Measurements from ENCODE around the gene DNAH1. TPM values are rescaled to one million over a fixed set of nuclear protein-coding genes. Genes with fewer than 3 reads are reported as not detected.

DNAH1 gene
- total RNA-seq, 1 experiment from 2014 or later, result 8.3 TPM

DNA sequence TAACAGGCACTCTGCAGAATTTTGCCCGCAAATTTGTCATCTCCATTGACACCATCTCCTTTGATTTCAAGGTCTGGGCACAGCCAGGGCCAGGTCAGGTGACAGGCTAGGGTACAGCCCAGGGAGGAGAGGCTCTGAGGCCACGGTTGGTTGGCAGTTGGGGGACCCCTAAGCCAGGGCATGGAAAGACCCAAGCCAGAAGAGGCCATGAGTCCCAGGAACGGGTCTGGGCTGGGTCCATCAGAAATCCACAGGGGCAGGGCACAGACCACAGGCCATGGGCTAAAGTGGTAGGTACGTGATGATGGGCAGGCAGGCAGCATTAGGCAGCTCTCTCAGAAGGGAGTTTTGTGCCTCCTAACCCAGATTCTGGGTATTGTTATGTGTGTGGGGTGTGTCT, 83.0 kb downstream of the DNAH1 start:
- no peaks in the 10 kb centered on the region for H3K9me3 ChIP-seq (ENCODE audit: low read length)
- no peaks in the 10 kb centered on the region for H3K4me1 ChIP-seq (ENCODE audit: low read length)
- no peaks in the 10 kb centered on the region for H3K79me2 ChIP-seq (ENCODE audit: low read length)
- H3K4me2 ChIP-seq (ENCODE audit: low read depth, low read length, poor library complexity, severe bottlenecking), result no peak overlapping the region
- no peak overlapping the region for H3K27ac ChIP-seq (ENCODE audit: low read length)
- no peaks in the 10 kb centered on the region for H3K27me3 ChIP-seq (ENCODE audit: low read length)
- H3K9me2 ChIP-seq (replicated peaks; ENCODE audit: insufficient read depth, low read length), result no peaks in the 10 kb centered on the region
- no peak overlapping the region for H3K4me3 ChIP-seq (ENCODE audit: low read length)
- H4K20me1 ChIP-seq (ENCODE audit: insufficient read depth, low read depth, low read length), result no peaks in the 10 kb centered on the region
- H3K36me3 ChIP-seq (ENCODE audit: insufficient read depth, low read length), result no peaks in the 10 kb centered on the region
- DNase-seq, result no peak
- no peak overlapping the region for H3K9ac ChIP-seq (ENCODE audit: low read length)
- H2AFZ ChIP-seq (ENCODE audit: low read length), result no peak overlapping the region

DNA sequence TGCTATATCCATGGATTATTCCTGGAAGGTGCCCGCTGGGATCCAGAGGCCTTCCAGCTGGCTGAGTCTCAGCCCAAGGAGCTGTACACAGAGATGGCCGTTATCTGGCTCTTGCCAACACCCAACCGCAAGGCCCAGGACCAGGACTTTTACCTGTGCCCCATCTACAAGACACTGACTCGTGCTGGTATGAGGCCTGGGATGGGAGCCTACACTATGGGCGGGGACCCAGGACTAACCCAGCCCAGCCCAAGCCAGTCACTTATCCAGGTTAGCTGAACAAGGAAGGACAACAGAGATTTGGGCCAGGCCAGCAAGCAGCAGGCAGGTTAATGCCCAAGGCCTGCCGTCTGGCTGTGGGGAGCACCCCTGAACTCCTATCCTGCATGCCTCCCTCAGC, 83.5 kb downstream of the DNAH1 start:
- Histone ChIP-seq H2AFZ (ENCODE audit: low read length) (no peak overlapping the region), H3K36me3 (ENCODE audit: insufficient read depth, low read length) (0 out of 2 replicates have a peak, but pooled peaks cover 3% of the 10 kb centered on the region)

DNA sequence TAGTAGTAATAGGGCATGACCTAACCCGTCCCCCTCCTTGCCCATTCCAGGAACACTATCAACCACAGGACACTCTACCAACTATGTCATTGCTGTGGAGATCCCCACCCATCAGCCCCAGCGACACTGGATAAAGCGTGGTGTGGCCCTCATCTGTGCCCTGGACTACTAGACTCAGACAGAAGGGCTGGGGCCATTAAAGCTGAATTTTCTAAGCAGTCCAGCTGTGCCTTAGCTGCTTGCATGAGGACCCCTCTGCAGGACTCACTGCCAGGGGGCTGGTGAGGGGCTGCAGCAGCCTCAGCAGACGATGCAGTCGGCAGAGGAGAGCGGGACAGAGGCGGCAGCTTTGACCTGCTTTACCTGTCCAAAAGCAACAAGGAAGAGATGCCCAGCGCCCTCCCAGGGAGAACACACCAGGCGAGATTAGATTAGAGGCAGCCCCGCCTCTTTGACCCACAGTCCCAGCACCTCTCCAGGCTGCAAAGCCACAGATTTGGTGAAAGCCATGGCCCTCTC, 84.2 kb downstream of the DNAH1 start:
- Histone ChIP-seq H2AFZ (ENCODE audit: low read length) (no peak overlapping the region), H3K9me3 (ENCODE audit: low read length) (no peaks in the 10 kb centered on the region), H3K9me2 (replicated peaks; ENCODE audit: insufficient read depth, low read length) (no peaks in the 10 kb centered on the region), H3K4me3 (ENCODE audit: low read length) (no peak overlapping the region), H3K4me1 (ENCODE audit: low read length) (no peaks in the 10 kb centered on the region), H3K27ac (ENCODE audit: low read length) (no peak overlapping the region), H3K27me3 (ENCODE audit: low read length) (no peaks in the 10 kb centered on the region), H4K20me1 (ENCODE audit: insufficient read depth, low read depth, low read length) (no peaks in the 10 kb centered on the region), H3K9ac (ENCODE audit: low read length) (no peak overlapping the region), H3K4me2 (ENCODE audit: low read depth, low read length, poor library complexity, severe bottlenecking) (no peak overlapping the region), H3K36me3 (ENCODE audit: insufficient read depth, low read length) (0 out of 2 replicates have a peak, but pooled peaks cover 3% of the 10 kb centered on the region), H3K79me2 (ENCODE audit: low read length) (no peaks in the 10 kb centered on the region)
- no peak for DNase-seq

More for the DNA sequence above, 83.5 kb downstream of the DNAH1 start:
- Histone ChIP-seq H3K9me3 (ENCODE audit: low read length) (no peaks in the 10 kb centered on the region), H3K27ac (ENCODE audit: low read length) (no peak overlapping the region), H3K4me3 (ENCODE audit: low read length) (no peak overlapping the region), H3K4me1 (ENCODE audit: low read length) (no peaks in the 10 kb centered on the region), H3K9ac (ENCODE audit: low read length) (no peak overlapping the region), H3K9me2 (replicated peaks; ENCODE audit: insufficient read depth, low read length) (no peaks in the 10 kb centered on the region), H3K27me3 (ENCODE audit: low read length) (no peaks in the 10 kb centered on the region), H3K4me2 (ENCODE audit: low read depth, low read length, poor library complexity, severe bottlenecking) (no peak overlapping the region), H3K79me2 (ENCODE audit: low read length) (no peaks in the 10 kb centered on the region), H4K20me1 (ENCODE audit: insufficient read depth, low read depth, low read length) (no peaks in the 10 kb centered on the region)
- DNase-seq, result no peak

DNA sequence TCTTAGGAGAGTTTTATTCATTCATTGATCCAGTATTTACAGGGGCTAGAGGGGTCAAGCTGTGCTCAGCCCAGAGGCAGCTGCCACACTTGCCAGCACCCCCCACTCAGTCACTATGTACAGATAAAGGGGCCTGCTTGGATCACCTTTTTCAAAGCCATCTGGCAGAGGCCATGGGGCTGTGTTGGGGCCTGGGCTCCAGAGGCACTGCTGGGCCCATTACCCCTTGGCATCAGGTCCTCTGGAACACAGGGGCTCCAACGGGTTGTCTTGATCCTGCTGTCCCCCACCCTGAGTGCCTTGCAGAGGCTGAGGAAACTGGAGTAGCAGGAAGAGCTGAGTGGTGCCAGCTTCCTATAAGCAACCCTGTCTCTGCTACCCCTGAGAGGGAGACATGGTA, 84.9 kb downstream of the DNAH1 start:
- Histone ChIP-seq H3K27me3 (ENCODE audit: low read length) (no peaks in the 10 kb centered on the region), H3K4me2 (ENCODE audit: low read depth, low read length, poor library complexity, severe bottlenecking) (no peak overlapping the region), H3K9me2 (replicated peaks; ENCODE audit: insufficient read depth, low read length) (no peaks in the 10 kb centered on the region), H3K27ac (ENCODE audit: low read length) (no peak overlapping the region), H3K4me3 (ENCODE audit: low read length) (no peak overlapping the region), H3K79me2 (ENCODE audit: low read length) (no peaks in the 10 kb centered on the region), H2AFZ (ENCODE audit: low read length) (no peak overlapping the region), H4K20me1 (ENCODE audit: insufficient read depth, low read depth, low read length) (no peaks in the 10 kb centered on the region), H3K9me3 (ENCODE audit: low read length) (no peaks in the 10 kb centered on the region), H3K36me3 (ENCODE audit: insufficient read depth, low read length) (0 out of 2 replicates have a peak, but pooled peaks cover 3% of the 10 kb centered on the region), H3K9ac (ENCODE audit: low read length) (no peak overlapping the region), H3K4me1 (ENCODE audit: low read length) (no peaks in the 10 kb centered on the region)
- DNase-seq, result no peak

DNA sequence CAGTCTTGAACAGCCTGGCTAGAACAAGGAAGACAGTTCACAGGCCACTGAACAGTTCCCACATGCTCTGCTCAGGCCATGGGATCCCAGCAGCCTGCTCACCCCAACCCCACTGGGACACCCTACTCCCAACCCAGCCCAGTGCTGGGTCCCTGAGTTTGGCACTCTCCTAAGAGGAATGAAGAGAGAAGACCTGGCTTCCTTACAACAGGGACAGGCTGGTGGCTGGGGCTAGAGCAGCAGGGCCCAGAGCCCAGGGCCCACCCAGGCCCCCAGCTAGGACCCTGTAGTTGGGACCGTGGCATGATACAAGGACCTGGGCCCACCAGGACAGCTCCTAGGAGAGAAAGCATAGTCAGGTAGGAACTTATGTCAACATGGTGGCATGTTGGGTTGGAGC, 85.4 kb downstream of the DNAH1 start:
- Histone ChIP-seq H3K4me3 (ENCODE audit: low read length) (no peak overlapping the region), H2AFZ (ENCODE audit: low read length) (no peak overlapping the region), H3K27me3 (ENCODE audit: low read length) (no peaks in the 10 kb centered on the region), H3K9me2 (replicated peaks; ENCODE audit: insufficient read depth, low read length) (no peaks in the 10 kb centered on the region), H4K20me1 (ENCODE audit: insufficient read depth, low read depth, low read length) (no peaks in the 10 kb centered on the region), H3K36me3 (ENCODE audit: insufficient read depth, low read length) (0 out of 2 replicates have a peak, but pooled peaks cover 3% of the 10 kb centered on the region), H3K9ac (ENCODE audit: low read length) (no peak overlapping the region), H3K4me1 (ENCODE audit: low read length) (no peaks in the 10 kb centered on the region), H3K27ac (ENCODE audit: low read length) (no peak overlapping the region), H3K79me2 (ENCODE audit: low read length) (no peaks in the 10 kb centered on the region), H3K9me3 (ENCODE audit: low read length) (no peaks in the 10 kb centered on the region), H3K4me2 (ENCODE audit: low read depth, low read length, poor library complexity, severe bottlenecking) (no peak overlapping the region)
- DNase-seq, result no peak

DNA sequence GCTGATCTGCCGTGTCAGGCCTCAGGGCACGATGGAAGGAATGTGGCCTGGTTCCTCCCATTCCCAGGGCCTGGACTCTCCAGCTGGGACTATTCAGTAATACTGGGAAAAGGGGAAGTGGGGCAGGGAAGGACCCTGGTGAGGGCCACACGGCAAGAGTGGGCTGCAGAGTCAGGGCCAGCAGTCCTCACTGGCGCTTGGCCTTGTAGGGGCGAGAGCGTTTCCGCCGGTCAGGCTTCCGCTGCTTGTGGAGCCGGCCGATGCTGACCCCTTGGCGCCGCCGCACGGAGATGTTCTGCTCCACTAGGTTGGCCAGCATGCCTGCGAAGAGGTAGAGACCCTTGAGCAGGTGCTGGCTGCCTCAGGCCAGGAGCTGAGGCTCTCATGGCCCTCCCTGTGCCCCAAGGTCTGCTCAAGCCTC, 86.0 kb downstream of the DNAH1 start:
- Histone ChIP-seq H3K9ac (ENCODE audit: low read length) (no peak overlapping the region), H3K36me3 (ENCODE audit: insufficient read depth, low read length) (0 out of 2 replicates have a peak, but pooled peaks cover 4% of the 10 kb centered on the region), H3K9me2 (replicated peaks; ENCODE audit: insufficient read depth, low read length) (no peaks in the 10 kb centered on the region), H3K79me2 (ENCODE audit: low read length) (no peaks in the 10 kb centered on the region), H2AFZ (ENCODE audit: low read length) (no peak overlapping the region), H3K27me3 (ENCODE audit: low read length) (no peaks in the 10 kb centered on the region), H3K27ac (ENCODE audit: low read length) (no peak overlapping the region), H3K4me3 (ENCODE audit: low read length) (no peak overlapping the region), H3K4me1 (ENCODE audit: low read length) (no peaks in the 10 kb centered on the region), H4K20me1 (ENCODE audit: insufficient read depth, low read depth, low read length) (no peaks in the 10 kb centered on the region), H3K4me2 (ENCODE audit: low read depth, low read length, poor library complexity, severe bottlenecking) (no peak overlapping the region), H3K9me3 (ENCODE audit: low read length) (no peaks in the 10 kb centered on the region)
- DNase-seq, result no peak

DNA sequence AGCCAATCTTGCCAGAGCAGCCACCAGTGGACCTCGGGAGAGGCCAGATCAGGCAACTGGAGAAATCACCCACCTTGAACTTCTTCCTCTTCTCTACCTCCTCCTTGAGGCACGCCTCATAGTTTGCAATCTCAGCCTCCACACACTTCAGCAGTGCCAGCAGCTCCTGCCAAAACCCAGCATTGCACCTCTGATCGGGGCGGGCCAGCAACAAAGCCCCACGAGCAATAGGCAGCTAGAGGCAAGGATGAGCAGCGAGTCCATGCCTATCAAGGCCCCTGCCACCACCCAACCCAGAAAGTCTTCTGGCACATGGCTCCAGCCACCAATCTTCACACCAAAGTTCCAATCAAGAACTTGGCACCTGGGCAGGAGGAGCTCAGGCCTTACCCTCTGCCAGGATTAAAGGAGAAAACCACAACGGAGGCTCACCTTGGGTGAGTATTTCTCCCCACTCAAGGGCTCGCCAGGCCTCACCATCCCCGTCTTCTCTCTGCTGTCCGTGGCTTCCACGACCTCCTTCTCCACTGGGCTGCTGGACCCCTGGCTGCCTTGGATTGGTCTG, 86.7 kb downstream of the DNAH1 start:
- DNase-seq, result no peak
- peaks cover 11% of the 10 kb centered on the region; the same call in 1 of the 2 replicates for H3K36me3 ChIP-seq (ENCODE audit: insufficient read depth, low read length)

DNA sequence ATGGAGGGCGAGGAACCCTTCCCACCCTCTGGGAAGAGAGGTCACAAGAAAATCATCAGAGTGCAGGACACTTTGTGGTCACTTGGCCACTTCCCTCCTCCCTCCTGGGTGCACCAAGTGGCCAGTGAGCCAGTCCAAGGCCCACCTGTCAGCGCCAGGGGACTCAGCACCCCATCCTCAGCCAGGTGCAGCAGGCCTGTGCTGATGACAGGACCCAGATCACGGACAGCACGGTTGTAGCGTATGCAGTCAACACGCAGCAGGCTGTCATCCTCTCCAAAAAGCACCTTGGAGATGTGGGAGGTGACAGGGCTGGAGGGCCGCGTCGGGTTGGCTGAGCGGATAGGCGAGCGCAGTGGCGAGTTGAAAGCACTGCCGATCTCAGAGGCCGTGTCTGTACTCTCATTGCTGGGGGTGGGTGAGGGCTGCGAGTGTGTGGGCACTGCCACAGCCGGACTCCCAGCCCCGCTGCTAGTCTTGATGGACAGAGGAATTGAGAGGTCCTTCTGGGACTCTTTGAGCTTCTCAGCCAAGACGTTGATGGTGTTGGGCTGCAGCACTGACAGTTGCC, 87.2 kb downstream of the DNAH1 start:
- H3K4me3 ChIP-seq (ENCODE audit: low read length), result no peak overlapping the region
- no peak for DNase-seq
- H3K27me3 ChIP-seq (ENCODE audit: low read length), result no peaks in the 10 kb centered on the region
- H4K20me1 ChIP-seq (ENCODE audit: insufficient read depth, low read depth, low read length), result no peaks in the 10 kb centered on the region
- H3K9ac ChIP-seq (ENCODE audit: low read length), result no peak overlapping the region
- H3K4me2 ChIP-seq (ENCODE audit: low read depth, low read length, poor library complexity, severe bottlenecking), result no peak overlapping the region
- H3K9me3 ChIP-seq (ENCODE audit: low read length), result no peaks in the 10 kb centered on the region
- no peak overlapping the region for H2AFZ ChIP-seq (ENCODE audit: low read length)
- H3K4me1 ChIP-seq (ENCODE audit: low read length), result peaks cover 2% of the 10 kb centered on the region
- peaks cover 7% of the 10 kb centered on the region for H3K79me2 ChIP-seq (ENCODE audit: low read length)
- no peak overlapping the region for H3K27ac ChIP-seq (ENCODE audit: low read length)
- no peaks in the 10 kb centered on the region for H3K9me2 ChIP-seq (replicated peaks; ENCODE audit: insufficient read depth, low read length)
- peaks cover 13% of the 10 kb centered on the region; the same call in 1 of the 2 replicates for H3K36me3 ChIP-seq (ENCODE audit: insufficient read depth, low read length)

More for the DNA sequence above, 86.7 kb downstream of the DNAH1 start:
- no peak overlapping the region for H2AFZ ChIP-seq (ENCODE audit: low read length)
- no peaks in the 10 kb centered on the region for H3K9me2 ChIP-seq (replicated peaks; ENCODE audit: insufficient read depth, low read length)
- H4K20me1 ChIP-seq (ENCODE audit: insufficient read depth, low read depth, low read length), result no peaks in the 10 kb centered on the region
- peaks cover 2% of the 10 kb centered on the region for H3K79me2 ChIP-seq (ENCODE audit: low read length)
- H3K4me3 ChIP-seq (ENCODE audit: low read length), result no peak overlapping the region
- H3K4me1 ChIP-seq (ENCODE audit: low read length), result no peaks in the 10 kb centered on the region
- no peak overlapping the region for H3K9ac ChIP-seq (ENCODE audit: low read length)
- H3K27ac ChIP-seq (ENCODE audit: low read length), result no peak overlapping the region
- no peaks in the 10 kb centered on the region for H3K27me3 ChIP-seq (ENCODE audit: low read length)
- no peak overlapping the region for H3K4me2 ChIP-seq (ENCODE audit: low read depth, low read length, poor library complexity, severe bottlenecking)
- no peaks in the 10 kb centered on the region for H3K9me3 ChIP-seq (ENCODE audit: low read length)

All from Karpas-422 (cell line).